Stimulated activated CD8-positive, alpha-beta memory T cell treated with anti-CD3 and anti-CD28 coated beads, Interleukin-12 subunit alpha, Interleukin-12 subunit beta, amount 100 ng/mL, for 4 hours (primary cell): ENCODE measurements around the gene KIFC3.
"Not testable (repeated sequence)": the region's sequence is repeated elsewhere in the genome, so short reads cannot be mapped to it uniquely, and the experiment has no call there.

Experiments
- DNase-seq: peaks from one replicate; pipeline ENCODE4 v3.0.0-alpha.2; 2020; ENCODE audit warnings: low read depth

KIFC3 gene

DNA sequence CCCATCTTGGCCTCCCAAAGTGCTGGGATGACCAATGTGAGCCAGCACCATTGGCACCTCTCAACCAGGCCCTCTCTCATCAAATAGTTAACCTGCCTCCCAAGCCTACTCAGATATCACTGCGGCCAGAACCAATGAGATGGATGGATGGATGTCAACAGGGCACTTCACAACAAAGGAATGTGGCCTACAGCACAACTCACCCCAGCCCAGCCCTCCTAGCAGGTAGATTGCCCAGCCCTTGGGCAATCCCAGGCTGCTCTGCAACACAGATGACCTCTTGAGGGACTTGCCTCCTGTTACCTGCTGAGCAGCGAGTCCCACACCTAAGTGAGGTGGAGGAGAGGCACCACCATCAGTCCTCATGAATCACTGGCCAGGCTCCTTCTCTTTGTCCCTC is 22.6 kb upstream of the KIFC3 start:
- DNase-seq = no peak

DNA sequence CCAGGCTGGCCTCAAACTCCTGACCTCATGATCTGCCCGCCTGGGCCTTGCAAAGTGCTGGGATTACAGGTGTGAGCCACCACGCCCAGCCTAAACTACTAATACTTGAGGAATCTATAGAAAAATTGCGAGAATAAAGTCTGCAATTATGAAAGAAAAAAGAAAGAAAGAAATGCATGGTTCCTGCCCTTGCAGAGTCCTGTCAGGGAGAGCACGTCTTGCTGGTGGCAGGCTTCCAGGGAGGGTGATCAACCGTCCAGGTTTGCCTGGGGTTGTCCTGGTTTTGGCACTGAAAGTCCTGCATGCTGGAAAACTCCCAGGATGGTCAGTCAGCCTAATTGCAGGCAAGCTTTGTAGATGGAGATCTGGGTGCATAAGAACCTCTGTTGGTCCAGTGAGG is 21.5 kb upstream of the KIFC3 start:
- DNase-seq = no peak

DNA sequence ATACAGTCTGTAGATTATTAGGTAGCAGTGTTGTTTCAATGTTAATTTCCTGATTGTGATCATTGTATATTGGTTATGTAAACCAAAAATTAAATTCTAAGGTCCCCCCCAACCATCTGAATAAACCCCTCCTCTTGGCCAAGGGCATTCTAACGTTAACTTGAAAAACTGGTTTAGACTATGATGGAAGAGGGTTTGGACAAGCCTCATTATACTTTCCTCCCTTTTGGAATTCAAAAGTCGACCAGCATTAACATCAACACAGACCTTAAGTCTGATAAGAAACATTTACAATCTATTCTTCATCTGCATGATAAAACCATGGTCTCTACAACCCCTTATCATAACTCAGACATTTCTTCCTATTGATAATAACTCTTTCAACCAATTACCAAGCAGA is 20.6 kb upstream of the KIFC3 start:
- DNase-seq = no peak

DNA sequence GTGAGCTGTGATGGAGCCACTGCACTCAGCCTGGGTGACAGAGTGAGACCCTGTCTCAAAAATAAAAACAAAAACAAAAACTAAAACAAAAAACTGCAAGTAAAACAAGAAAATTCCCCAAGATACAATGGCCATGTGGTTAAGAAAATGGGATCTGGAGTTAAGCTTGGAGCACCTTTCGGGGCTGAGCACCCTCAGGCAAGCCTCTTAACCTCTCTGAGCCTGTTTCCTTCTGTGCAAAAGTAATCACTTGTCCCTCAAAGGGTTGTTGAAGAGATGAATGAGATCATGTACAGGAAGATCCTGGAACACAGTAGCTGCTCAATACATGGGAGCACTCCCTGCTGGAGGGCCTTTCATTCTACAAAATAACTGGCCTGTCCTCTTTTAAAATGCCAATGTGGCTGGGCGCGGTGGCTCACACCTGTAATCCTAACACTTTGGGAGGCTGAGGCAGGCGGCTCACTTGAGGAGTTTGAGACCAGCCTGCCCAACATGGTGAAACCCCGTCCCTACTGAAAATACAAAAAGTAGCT is 19.8 kb upstream of the KIFC3 start:
- no peak for DNase-seq

DNA sequence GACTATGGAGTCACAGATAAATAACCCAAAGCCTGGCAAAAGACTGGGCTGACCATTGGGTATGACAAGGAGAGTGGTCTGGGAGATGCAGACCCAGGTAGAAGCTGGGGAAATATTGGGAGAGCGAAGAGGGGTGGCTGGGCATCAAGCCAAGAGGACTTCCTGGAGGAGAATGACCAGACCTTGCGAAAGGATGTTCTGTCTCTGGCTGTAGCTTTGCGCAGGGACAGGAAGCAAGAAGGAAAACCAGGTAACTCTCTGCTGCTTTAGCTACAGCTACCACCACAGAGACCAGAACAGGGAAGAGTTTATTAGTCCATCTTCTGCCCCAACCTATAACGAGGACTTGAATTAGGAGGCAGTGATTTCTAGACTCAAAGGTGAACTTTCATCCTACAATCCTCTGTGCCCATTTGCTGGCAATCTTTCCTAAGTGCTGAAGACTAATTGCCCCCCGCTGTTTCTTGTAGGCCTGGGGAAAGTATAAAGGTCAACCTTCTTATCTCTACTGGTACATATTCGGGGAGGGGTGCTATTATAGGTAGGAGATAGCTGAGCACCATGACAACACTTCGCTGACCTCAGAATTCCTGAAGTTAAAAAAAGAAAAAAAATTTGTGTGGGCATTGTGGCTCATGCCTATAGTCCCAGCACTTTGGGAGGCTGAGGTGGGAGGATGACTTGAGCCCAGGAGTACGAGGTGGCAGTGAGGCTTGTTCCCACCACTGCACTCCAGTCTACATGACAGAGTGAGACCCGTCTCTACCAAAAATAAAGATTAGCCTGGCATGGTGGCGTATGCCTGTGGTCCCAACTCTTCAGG is 19.1 kb upstream of the KIFC3 start:
- no peak for DNase-seq

DNA sequence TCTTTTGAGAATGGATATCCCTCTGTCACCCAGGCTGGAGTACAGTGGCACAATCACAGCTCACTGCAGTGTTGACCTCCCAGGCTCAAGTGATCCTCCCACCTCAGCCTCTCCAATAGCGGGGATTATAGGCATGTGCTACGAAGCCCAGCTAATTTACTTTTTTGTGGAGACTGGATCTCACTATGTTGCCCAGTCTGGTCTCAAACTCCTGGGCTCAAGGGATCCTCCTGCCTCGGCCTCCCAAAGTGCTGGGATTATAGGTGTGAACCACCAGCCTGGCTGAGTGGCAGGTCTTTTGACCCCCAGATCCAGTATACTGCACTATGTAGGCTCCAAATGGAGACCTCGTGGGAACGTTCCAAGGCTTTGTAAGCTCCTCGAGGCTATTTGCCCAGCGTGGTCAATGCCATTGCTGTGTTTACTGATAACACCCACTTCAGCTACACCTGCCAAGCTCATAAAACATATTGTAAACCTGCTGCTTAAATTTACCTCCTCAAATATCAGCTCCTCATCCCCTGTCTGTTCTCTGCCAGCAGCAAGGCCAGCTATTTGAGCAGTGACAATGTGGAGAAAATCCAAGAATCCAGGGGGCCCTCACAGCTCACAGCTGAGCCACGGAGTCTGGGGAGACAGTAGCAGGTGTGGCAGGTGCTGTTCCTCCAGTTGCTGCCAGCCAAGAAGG is 16.2 kb upstream of the KIFC3 start:
- no peak for DNase-seq

DNA sequence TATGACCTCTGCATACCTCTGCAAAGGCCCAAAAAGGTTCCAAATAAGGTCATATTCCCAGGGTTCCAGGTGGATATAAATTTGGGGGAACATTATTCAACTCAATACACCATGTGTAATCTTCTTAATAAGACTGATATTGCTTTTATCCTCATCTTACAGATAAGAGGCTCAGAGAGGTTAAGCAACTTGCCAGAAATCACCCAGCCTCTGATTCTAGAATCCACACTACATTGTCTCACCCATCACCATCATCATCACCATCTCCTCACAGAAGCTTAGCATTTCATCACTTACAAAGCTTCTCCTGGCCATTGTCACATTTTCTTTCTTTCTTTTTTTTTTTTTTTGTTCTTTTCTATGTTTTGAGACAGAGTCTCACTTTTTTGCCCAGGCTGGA is 15.4 kb upstream of the KIFC3 start:
- DNase-seq = no peak

DNA sequence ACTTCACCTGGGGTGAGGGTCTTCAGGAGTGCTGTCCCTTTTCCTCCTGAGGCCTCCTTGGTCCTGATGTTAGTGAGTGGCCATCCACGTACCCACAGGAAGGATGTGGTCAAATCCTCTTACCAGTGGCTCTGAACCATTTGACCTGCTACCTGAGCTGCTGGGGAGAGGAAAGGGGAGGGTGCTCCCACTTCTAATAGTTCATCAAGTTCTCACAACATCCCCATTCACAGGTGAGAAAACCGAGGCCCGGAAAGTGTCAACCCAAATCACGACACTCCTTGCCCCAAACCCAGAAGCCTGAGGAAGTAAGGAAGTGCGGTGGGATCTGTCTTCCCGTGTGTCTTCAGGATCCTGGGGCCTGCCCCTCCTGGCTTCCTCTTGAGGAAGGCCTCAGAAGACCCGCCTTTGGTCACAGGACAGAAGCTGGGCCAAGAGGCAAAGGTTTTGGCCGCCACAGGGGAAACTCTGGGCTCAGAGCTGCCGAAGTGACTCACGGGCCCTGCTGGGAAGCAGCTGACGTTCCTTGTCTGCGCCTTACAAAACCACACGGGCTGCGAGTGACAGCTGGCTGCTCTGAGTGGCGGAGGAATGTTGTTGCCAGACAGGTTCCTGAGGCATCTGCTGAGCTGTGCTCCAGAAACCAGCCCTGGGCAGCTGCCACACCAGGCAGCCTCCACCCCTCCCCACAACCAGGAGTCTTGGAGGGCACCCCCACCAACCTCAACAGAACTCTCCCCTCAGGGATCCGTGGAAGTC is 13.9 kb upstream of the KIFC3 start:
- DNase-seq = peak; percentile 44

DNA sequence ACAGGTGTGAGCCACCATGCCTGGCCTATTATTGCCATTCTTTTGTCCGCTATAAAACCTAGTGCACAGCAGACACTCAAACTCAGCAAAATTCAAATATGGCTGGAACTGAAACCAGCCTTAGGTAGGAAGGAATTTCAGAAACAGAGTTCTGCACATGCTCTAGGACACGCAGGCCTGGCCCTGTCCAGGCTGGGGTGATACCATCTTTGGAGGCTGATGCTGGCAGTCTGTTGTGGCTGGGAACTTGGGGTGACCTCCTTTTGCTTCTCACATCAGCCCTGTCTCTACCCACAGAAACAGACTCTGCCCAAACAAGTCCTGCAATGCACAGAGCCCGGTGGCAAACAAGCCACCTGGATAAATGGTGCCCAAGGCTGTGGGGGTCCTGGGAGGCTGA is 12.6 kb upstream of the KIFC3 start:
- DNase-seq = no peak

DNA sequence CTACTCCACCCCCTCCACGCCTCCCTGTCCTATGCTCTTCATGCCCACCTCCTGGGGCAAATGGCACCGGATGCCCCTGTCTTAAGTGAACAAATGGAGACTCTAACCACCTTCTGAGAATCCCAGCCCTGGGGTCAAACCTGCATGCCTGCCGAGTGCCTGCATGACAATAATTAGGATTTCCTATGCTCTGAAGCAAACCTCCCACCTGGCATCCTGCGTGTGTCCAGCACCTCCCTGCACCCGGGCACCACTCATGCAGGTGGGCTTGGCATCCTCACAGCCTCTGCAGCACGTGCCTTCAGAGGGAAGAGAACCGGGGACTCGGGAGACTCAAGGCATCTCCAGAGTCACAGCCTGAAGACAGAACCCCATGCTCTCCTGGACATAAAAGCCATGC is 11.2 kb upstream of the KIFC3 start:
- DNase-seq = no peak

DNA sequence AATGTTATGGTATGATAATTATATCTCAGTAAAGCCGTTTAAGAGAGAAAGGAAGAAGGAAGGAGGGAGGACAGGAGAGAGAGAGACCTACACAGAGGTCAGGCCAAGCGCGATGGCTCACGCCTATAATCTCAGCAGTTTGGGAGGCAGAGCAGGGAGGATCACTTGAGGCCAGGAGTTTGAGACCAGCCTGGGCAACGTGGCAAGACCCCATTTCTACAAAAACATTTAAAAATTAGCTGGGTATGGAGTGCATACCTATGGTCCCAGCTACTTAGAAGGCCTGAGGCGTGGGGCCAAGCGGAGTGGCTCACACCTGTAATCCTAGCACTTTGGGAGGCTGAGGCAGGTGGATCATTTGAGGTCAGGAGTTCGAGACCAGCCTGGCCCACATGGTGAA is 9.0 kb upstream of the KIFC3 start:
- DNase-seq = not testable (repeated sequence)

DNA sequence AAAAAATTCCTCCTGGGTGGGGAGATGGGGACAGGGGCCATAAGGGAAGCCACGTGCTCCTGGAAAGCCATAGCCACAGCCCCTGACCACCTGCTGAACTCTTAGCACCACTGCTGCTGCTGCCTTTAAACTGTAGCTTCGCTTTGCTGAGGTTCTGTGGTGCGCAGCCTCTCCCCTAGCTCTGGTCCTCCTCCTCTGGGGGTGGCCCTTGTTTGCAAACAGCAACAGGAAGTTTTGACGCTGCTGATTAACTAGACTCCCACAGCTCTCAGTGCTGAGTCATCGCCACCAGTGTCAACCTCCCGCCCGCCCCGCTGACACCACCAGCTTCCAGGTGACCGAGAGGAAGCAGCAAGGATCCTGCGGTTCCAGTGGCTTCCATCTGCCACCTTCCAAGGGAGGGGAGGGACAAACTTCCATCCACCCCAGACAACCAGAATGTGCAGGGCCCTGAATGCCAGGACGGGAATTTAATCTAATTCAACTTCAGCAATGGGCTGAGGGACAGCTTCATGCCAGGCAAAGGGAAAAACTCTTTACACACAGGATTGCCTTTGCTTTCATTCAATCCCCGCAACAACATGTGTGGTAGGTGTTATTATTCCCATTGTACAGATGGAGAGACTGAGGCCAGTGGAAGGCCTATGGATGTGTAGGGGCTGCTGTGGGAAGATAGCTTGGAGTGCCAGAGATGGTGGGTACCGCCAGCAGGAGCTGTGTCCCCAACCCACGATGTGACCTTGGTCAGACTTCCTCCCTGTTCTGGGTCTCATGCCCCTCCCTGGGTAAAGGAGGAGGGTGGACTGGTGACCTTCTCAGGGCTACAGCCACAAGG is 8.1 kb upstream of the KIFC3 start:
- peak; percentile 67 for DNase-seq

DNA sequence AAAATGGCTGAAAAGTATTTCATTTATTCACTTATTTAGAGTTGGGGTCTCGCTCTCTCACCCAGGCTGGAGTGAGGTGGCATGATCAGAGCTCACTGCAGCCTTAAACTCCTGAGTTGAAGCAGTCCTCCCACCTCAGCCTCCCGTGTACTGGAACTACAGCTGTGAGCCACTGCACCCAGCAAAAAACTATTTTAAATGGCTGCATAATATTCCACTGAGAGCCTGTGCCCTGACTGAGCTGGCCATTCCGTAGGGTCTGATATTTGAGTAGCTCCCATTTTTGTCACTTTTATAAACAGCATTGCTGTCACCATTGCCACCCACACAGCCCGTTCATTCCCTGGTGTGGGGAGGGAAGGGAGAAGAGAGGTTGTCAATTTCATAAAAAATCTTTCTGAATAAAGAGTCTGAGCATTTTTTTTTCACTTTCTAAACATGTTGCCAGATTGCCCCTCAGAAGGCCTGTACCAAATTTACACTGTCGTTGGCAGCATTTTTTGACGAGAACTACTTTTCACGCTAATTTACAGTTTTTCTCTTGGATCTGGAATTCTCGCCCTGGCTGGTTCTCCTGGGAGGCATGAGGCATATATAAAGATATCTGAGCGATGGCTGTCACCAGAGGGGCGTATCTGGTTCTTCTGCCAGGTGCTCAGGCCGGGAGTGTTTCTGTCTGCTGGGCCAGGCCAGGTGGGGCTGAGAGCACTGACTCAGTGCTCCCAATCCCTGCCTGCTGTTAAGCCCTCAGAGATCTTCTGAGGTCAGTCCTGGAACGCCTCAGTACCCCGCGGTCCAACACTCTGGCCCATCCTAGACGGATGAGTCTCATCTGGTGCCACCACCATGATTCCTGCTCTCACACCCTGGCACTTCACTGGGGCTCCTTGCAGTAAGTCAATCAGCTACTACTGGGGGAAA is 7.2 kb upstream of the KIFC3 start:
- DNase-seq = no peak

DNA sequence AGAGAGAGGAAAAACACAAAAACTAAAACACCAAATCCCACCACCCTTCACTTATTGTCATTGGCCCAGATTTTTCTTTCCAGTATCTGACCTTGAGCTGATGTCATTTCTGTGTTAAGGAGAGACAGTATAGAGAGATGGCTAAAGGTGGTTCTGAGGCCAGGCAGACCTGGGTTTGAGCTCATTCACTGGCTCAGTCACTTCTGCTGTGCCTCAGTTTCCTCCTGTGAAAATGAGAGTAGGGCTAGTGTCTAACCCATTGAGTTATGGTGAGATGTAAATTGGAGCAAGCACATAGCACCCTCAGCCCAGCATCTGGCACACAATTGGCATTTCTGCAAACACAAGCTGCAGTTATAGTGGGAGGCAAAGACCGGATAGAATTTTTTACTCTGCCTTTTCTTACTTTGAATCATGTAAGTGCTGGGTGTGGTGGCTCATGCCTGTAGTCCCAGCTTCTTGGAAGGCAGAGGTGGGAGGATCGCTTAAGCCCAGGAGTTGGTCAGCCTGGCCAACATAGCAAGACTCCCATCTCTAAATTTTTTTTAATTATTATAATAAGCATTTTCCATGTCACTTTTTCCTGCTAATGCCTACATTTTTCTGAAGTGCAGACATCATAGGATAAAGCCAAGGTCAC is 6.4 kb upstream of the KIFC3 start:
- no peak for DNase-seq

DNA sequence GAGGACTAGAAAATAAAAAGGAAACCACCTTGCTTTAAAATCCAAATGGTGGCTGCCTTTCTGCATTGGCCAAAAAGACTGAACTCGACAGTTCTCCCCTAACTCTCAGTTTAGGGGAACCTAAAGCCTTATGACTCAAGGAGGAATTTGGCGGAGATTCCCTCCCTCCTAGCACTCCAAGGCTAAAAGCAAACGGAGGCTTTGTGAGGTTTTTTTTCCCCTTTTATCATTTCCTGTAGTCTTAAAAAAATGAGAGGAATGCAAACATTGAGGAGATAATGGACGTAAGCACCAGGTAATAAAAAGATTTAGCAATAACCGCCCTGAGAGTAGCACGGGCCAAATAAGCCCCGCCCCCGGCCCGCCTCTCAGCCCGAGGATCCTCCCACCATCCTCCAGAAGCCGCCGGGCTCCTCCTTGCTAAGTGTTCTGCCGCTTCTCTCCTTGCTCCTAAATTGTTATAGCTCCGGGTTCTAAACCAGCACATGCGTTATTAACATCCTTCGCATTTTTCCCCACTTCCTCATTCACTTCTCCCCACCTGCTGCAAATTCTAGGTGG is 5.8 kb upstream of the KIFC3 start:
- peak; percentile 32 for DNase-seq

DNA sequence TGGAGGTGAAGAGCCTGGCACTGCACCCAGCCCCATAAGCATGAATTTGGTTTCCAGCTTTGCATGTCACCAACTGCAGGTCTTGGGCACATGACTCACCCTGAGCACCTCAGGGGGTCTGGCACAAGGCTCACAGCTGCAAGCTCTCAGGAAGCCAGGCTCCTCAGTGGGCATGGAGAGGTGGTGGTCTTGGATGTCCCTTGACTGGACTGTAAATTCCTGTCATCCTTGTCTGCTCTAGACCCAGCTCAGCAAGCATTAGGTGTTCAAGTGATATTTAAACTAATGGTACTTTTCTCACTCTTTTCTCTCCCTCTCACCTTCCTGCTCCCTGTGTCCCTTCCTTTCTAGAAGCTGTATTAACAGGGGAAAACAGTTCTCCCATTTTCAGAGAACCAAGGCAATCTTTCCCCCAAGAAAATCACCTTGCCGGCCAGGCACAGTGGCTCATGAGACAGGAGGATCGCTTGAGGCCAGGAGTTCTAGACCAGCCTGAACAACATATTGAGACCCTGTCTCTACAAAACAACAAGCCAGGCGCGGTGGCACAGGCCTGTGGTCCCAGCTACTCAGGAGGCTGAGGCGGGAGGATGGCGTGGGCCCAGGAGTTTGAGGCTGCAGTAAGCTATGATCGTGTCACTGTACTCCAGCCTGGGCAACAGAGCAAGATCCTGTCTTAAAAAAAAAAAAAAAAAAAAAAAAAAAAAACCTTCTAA is 5.1 kb upstream of the KIFC3 start:
- no peak for DNase-seq

DNA sequence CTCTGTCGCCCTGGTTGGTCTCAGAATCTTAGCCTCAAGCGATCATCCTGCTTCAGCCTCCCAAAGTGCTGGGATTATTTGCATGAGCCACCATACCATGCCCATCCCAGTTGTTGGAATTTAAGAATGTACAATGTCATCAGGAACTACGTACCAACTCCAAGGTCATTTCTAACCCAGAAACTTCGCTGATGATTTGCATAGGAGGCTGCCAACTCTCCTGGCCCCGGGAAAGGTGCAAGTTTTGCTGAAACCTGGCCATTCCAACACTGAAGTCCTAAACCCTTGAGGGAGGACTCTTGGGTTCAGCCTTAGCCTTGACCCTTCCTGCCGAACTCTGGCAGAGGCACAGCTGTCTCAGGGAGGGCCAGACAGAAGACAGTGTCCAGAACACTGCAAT is 2.9 kb upstream of the KIFC3 start:
- no peak for DNase-seq

DNA sequence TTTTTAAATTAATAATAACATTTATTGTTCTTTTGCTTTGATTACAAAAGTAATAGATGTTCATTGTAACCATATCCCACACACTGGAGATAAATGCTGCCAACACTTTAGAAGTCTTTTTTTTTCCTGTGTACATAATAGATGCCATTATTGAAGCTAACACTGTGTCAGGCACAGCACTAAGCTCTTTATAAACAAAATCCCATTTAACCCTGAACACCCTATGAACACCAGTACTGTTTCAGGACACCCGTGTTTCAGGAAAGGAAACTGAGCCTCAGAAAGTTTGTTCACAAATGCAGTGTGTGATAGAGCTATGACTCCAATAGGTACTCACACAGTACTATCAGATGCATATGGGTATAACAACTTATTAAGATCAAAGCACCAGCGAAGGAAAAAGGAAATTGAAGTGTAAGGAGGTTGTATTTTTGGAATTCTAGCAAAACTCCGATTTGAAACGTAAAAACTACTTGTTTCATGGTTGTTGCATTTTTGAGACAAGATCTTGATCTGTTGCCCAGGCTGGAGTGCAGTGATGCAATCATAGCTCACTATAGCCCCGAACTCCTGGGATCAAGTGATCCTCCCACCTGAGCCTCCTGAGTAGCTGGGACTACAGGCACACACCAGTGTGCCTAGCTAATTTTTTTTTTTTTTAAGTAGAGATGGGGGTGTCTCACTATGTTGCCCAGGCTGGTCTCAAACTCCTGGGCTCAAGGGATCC is 2.0 kb upstream of the KIFC3 start:
- no peak for DNase-seq
